Osteocyte (in vitro differentiated cells): ENCODE measurements around the gene NCAM2. TPM values are rescaled to one million over a fixed set of nuclear protein-coding genes. Genes with fewer than 3 reads are reported as not detected.

ENCODE experiments used
- DNase-seq: peaks from one replicate; pipeline ENCODE4 v3.0.0; 2021; ENCODE audit warnings: mixed read lengths; ENCODE audit not compliant: unreplicated experiment; ENCODE audit errors: extremely low spot score
- H3K27ac Mint-ChIP-seq: one replicate; pipeline ENCODE4 v1.8.0; 2021; ENCODE audit warnings: mild to moderate bottlenecking, mixed read lengths; ENCODE audit not compliant: unreplicated experiment
- H3K27me3 Mint-ChIP-seq: one replicate; pipeline ENCODE4 v1.8.0; 2021; ENCODE audit warnings: mixed read lengths; ENCODE audit not compliant: unreplicated experiment
- H3K36me3 Mint-ChIP-seq: one replicate; pipeline ENCODE4 v1.8.0; 2021; ENCODE audit warnings: mixed read lengths; ENCODE audit not compliant: unreplicated experiment
- H3K4me1 Mint-ChIP-seq: one replicate; pipeline ENCODE4 v1.8.0; 2021; ENCODE audit warnings: mixed read lengths; ENCODE audit not compliant: unreplicated experiment
- H3K4me3 Mint-ChIP-seq: one replicate; pipeline ENCODE4 v1.8.0; 2021; ENCODE audit warnings: mild to moderate bottlenecking, moderate library complexity, mixed read lengths; ENCODE audit not compliant: unreplicated experiment
- H3K9me3 Mint-ChIP-seq: one replicate; pipeline ENCODE4 v1.8.0; 2021; ENCODE audit warnings: mixed read lengths; ENCODE audit not compliant: unreplicated experiment
- total RNA-seq: library from RNA; stranded (reverse); gene quantifications from 2 replicates; pipeline ENCODE4 v1.2.1, GENCODE V29; 2021
- TF ChIP-seq, protein P1 (sequence below): fragments of 200-600 bp; sonication (generic); IDR thresholded peaks from 2 replicates; pipeline ENCODE4 v1.5.0; 2021; ENCODE audit warnings: antibody characterized with exemption, mild to moderate bottlenecking, moderate library complexity

The NCAM2 gene
- total RNA-seq, 1 donor from 2014 or later = 121 TPM

GRCh38 chr21:21345296-21345695 is 347.1 kb downstream of the NCAM2 start:
- Mint-ChIP-seq H3K4me1 (peaks cover 4% of the 10 kb centered on the region), H3K9me3 (peaks cover 37% of the 10 kb centered on the region), H3K27me3 (no peaks in the 10 kb centered on the region), H3K36me3 (peaks cover 35% of the 10 kb centered on the region), H3K4me3 (no peak overlapping the region), H3K27ac (no peak overlapping the region)
- DNase-seq = no peak
- TF ChIP-seq, protein P1, sequence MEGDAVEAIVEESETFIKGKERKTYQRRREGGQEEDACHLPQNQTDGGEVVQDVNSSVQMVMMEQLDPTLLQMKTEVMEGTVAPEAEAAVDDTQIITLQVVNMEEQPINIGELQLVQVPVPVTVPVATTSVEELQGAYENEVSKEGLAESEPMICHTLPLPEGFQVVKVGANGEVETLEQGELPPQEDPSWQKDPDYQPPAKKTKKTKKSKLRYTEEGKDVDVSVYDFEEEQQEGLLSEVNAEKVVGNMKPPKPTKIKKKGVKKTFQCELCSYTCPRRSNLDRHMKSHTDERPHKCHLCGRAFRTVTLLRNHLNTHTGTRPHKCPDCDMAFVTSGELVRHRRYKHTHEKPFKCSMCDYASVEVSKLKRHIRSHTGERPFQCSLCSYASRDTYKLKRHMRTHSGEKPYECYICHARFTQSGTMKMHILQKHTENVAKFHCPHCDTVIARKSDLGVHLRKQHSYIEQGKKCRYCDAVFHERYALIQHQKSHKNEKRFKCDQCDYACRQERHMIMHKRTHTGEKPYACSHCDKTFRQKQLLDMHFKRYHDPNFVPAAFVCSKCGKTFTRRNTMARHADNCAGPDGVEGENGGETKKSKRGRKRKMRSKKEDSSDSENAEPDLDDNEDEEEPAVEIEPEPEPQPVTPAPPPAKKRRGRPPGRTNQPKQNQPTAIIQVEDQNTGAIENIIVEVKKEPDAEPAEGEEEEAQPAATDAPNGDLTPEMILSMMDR = no peak

GRCh38 chr21:21345872-21346271 is 347.7 kb downstream of the NCAM2 start:
- DNase-seq = no peak
- Mint-ChIP-seq H3K27me3 (no peaks in the 10 kb centered on the region), H3K27ac (no peak overlapping the region), H3K4me3 (no peak overlapping the region), H3K4me1 (no peaks in the 10 kb centered on the region), H3K9me3 (peaks cover 37% of the 10 kb centered on the region), H3K36me3 (peaks cover 32% of the 10 kb centered on the region)
- TF ChIP-seq, protein P1 = no peak

GRCh38 chr21:21366277-21366676 is 368.1 kb downstream of the NCAM2 start:
- Mint-ChIP-seq H3K4me3 (no peak overlapping the region), H3K36me3 (peaks cover 7% of the 10 kb centered on the region), H3K4me1 (peaks cover 29% of the 10 kb centered on the region), H3K27me3 (no peaks in the 10 kb centered on the region), H3K9me3 (peaks cover 5% of the 10 kb centered on the region), H3K27ac (peak overlapping the region; percentile 27)
- TF ChIP-seq, protein P1 = no peak
- no peak for DNase-seq

GRCh38 chr21:21367583-21367982 is 369.4 kb downstream of the NCAM2 start:
- no peak for DNase-seq
- Mint-ChIP-seq H3K27me3 (no peaks in the 10 kb centered on the region), H3K9me3 (peaks cover 5% of the 10 kb centered on the region), H3K4me3 (no peak overlapping the region), H3K4me1 (peaks cover 27% of the 10 kb centered on the region), H3K36me3 (peaks cover 4% of the 10 kb centered on the region), H3K27ac (no peak overlapping the region)
- TF ChIP-seq, protein P1 = no peak

- Mint-ChIP-seq H3K4me3 (no peak overlapping the region), H3K27ac (no peak overlapping the region), H3K9me3 (peaks cover 2% of the 10 kb centered on the region), H3K4me1 (peaks cover 7% of the 10 kb centered on the region), H3K36me3 (peaks cover 5% of the 10 kb centered on the region), H3K27me3 (no peaks in the 10 kb centered on the region)
- TF ChIP-seq, protein P1 = peak; percentile 66
- DNase-seq = no peak
Observed at GRCh38 chr21:21373969-21374368, 375.8 kb downstream of the NCAM2 start.
